MCF 10A (cell line): ENCODE measurements around the gene YTHDF2. TPM values are rescaled to one million over a fixed set of nuclear protein-coding genes. Genes with fewer than 3 reads are reported as not detected.

Source experiments
- BruUV-seq: library from RNA; stranded (reverse); fragments of 400-500 nt; replicated peaks from 2 replicates; lab custom pipeline; 2021; lab: Mats Ljungman, UMichigan
- CTCF ChIA-PET: fragments of 300-600 bp; sonication (Branson Sonifier 250); formaldehyde crosslinking; extraction: SDS; loops from one replicate; lab custom pipeline; 2021; ENCODE audit warnings: antibody characterized with exemption, inconsistent platforms; lab: Yijun Ruan, JAX
- POLR2A ChIA-PET: fragments of 300-600, 350-650 bp; sonication (Branson Sonifier 250); formaldehyde crosslinking; extraction: SDS; loops from one replicate; lab custom pipeline; 2020; ENCODE audit warnings: antibody characterized with exemption, inconsistent platforms; lab: Yijun Ruan, JAX
- DNase-seq: peaks from one replicate; pipeline ENCODE4 v3.0.0-alpha.2; 2018; ENCODE audit not compliant: unreplicated experiment
- H3K27ac Mint-ChIP-seq: one replicate; pipeline ENCODE4 v1.8.0; 2022; ENCODE audit warnings: mild to moderate bottlenecking, low read depth, mixed read lengths; ENCODE audit not compliant: unreplicated experiment
- H3K27me3 Mint-ChIP-seq: one replicate; pipeline ENCODE4 v1.8.0; 2022; ENCODE audit warnings: mixed read lengths; ENCODE audit not compliant: insufficient read depth, unreplicated experiment
- H3K36me3 Mint-ChIP-seq: one replicate; pipeline ENCODE4 v1.8.0; 2022; ENCODE audit warnings: mild to moderate bottlenecking, moderate library complexity, mixed read lengths; ENCODE audit not compliant: insufficient read depth, unreplicated experiment
- H3K4me1 Mint-ChIP-seq: one replicate; pipeline ENCODE4 v1.8.0; 2022; ENCODE audit warnings: mixed read lengths; ENCODE audit not compliant: insufficient read depth, unreplicated experiment
- H3K4me3 Mint-ChIP-seq: one replicate; pipeline ENCODE4 v1.8.0; 2022; ENCODE audit warnings: mild to moderate bottlenecking, moderate library complexity, mixed read lengths; ENCODE audit not compliant: unreplicated experiment
- H3K9me3 Mint-ChIP-seq: one replicate; pipeline ENCODE4 v1.8.0; 2022; ENCODE audit warnings: mixed read lengths; ENCODE audit not compliant: unreplicated experiment
- intact Hi-C: fragments of 100-400 bp; cut with micrococcal nuclease; formaldehyde crosslinking; loops from 2 replicates; pipeline ENCODE4 v1.14.1; 2022
- total RNA-seq: library from RNA; stranded (reverse); gene quantifications from 2 replicates; pipeline ENCODE4 v1.2.3, GENCODE V29; 2022
- TF ChIP-seq, protein P1 (sequence below): fragments of 200-600 bp; IDR thresholded peaks from one replicate; pipeline ENCODE4 v1.8.0; 2022; ENCODE audit warnings: antibody characterized with exemption, mild to moderate bottlenecking; ENCODE audit not compliant: unreplicated experiment

The YTHDF2 gene
- total RNA-seq, 1 experiment from 2014 or later, result 102 TPM

DNA sequence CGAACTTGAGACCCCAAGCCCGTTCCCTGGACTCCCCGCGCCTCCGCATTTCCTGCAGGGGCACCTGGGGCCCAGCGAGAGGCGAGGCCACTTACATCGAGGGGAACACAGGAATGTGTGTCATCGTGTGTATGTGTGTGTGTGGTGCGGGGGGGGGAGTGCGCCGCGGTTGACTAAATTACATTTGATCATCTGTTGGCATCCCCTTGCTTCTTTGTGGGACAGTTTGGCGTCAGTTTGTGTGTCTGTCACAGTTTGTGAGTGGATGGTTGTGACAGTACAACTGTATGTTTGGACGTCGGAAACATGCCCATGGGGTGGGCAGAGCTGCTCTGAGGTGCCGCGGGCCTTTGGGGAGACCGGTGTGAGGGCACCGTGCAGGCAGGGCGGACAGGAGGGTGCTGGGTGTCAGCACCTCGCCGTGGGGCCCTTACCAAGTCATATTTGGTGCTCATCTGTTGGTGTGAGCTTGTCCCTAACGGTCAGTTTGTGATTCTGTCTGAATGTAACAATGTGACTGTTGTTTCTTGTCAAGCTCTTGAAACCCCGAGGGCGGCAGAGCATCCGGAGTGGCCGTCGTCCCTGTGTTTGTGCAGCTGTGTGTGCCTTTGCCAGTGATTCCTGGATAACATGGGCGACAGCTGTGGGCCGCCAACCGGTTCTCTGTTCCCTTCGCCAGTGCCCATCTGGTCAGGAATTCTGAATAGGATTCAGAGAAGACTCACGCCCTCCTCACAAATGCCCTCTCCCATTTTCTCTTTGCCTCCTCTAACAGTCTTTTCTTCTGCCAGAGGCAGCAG is 76.1 kb downstream of the YTHDF2 start:
- H3K4me1 Mint-ChIP-seq, result no peaks in the 10 kb centered on the region
- no peak overlapping the region for H3K4me3 Mint-ChIP-seq
- no TSS peak for BruUV-seq
- no peaks in the 10 kb centered on the region for H3K36me3 Mint-ChIP-seq
- ChIA-PET CTCF (interaction anchor here (0.6 kb wide), 1 partner anchor 13 kb away, joined by 3 read pairs; no protein-coding TSS in a partner anchor), POLR2A (no interaction called here)
- DNase-seq, result no peak
- peaks cover 75% of the 10 kb centered on the region for H3K27me3 Mint-ChIP-seq
- H3K27ac Mint-ChIP-seq, result no peak overlapping the region
- intact Hi-C loops, result no loop called here
- TF ChIP-seq, protein P1, sequence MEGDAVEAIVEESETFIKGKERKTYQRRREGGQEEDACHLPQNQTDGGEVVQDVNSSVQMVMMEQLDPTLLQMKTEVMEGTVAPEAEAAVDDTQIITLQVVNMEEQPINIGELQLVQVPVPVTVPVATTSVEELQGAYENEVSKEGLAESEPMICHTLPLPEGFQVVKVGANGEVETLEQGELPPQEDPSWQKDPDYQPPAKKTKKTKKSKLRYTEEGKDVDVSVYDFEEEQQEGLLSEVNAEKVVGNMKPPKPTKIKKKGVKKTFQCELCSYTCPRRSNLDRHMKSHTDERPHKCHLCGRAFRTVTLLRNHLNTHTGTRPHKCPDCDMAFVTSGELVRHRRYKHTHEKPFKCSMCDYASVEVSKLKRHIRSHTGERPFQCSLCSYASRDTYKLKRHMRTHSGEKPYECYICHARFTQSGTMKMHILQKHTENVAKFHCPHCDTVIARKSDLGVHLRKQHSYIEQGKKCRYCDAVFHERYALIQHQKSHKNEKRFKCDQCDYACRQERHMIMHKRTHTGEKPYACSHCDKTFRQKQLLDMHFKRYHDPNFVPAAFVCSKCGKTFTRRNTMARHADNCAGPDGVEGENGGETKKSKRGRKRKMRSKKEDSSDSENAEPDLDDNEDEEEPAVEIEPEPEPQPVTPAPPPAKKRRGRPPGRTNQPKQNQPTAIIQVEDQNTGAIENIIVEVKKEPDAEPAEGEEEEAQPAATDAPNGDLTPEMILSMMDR, result no peak
- no peaks in the 10 kb centered on the region for H3K9me3 Mint-ChIP-seq

DNA sequence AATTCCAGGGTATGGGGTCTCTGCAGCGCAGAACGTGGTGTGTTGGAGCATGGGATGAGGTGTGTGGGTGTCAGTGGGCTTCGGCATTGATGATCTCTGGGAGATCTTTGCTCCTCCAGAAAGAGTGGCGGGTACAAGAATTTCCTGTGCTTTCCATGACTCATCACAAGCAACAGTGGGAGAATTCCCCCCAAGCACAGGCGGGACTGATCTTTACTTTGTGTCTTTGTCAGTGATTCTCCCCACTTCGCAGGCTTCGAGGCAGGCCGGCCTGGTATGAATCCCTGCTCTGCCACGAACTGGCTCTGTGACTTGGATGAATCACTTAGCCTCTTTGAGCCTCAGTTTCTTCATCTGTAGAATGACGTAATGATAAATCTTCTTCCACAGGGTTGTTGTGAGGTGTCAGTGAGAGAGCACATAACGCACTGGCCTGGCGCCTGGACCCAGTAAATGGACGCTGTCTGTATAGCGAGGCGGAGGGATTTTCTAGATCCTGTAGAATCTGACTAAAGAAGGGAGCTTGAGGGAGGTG is 77.3 kb downstream of the YTHDF2 start:
- Mint-ChIP-seq H3K9me3 (no peaks in the 10 kb centered on the region), H3K4me1 (no peaks in the 10 kb centered on the region), H3K27ac (no peak overlapping the region), H3K27me3 (peaks cover 75% of the 10 kb centered on the region), H3K4me3 (no peak overlapping the region), H3K36me3 (no peaks in the 10 kb centered on the region)
- ChIA-PET CTCF (no interaction called here), POLR2A (no interaction called here)
- DNase-seq, result no peak
- BruUV-seq, result no TSS peak
- TF ChIP-seq, protein P1, result no peak
- intact Hi-C loops, result no loop called here

DNA sequence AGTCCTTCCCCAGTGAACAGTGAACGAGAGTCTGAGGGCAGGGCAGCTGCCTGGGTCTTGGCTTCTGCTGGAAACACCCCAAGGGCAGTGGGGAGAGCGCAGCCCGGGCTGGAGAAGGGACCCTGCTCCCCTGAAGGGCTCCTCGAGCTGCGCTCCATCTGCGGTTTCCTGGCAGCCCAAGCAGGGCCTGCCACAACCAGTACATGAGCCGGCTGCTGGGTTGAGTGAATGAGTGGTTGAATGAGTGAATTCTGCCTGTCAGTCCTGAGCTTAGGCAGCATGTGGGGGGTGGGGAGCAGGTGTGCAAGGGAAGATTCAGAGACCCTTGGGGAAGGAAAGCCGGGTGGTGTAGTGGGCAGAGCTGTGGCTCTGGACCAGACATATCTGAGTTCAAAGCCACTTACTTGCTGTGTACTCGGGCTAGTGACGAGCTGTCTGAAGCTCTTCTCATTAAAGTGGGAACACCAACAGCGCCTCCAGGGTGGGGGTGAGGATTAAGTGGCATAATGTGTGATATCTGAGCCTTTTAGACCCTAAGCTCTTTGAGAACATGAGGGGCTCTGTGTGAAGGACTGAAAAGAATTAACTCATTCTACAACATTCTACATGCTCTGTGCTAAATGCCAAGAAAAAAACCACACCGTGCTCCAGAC is 78.9 kb downstream of the YTHDF2 start:
- no TSS peak for BruUV-seq
- intact Hi-C loops, result no loop called here
- ChIA-PET CTCF (no interaction called here), POLR2A (interaction anchor here (0.8 kb wide), 1 partner anchor 11 kb away, joined by 4 read pairs; no protein-coding TSS in a partner anchor)
- H3K4me1 Mint-ChIP-seq, result no peaks in the 10 kb centered on the region
- TF ChIP-seq, protein P1, result no peak
- no peaks in the 10 kb centered on the region for H3K9me3 Mint-ChIP-seq
- no peaks in the 10 kb centered on the region for H3K36me3 Mint-ChIP-seq
- H3K27me3 Mint-ChIP-seq, result peaks cover 63% of the 10 kb centered on the region
- H3K27ac Mint-ChIP-seq, result no peak overlapping the region
- no peak overlapping the region for H3K4me3 Mint-ChIP-seq
- DNase-seq, result no peak

GRCh38 chr1:28817133-28817532 is 80.4 kb downstream of the YTHDF2 start:
- no peak overlapping the region for H3K4me3 Mint-ChIP-seq
- no peak overlapping the region for H3K27ac Mint-ChIP-seq
- no TSS peak for BruUV-seq
- no peaks in the 10 kb centered on the region for H3K36me3 Mint-ChIP-seq
- H3K27me3 Mint-ChIP-seq, result peaks cover 50% of the 10 kb centered on the region
- H3K4me1 Mint-ChIP-seq, result no peaks in the 10 kb centered on the region
- H3K9me3 Mint-ChIP-seq, result no peaks in the 10 kb centered on the region
- ChIA-PET CTCF (no interaction called here), POLR2A (interaction anchor here (0.7 kb wide), 1 partner anchor 313 kb away, joined by 3 read pairs; no protein-coding TSS in a partner anchor)
- intact Hi-C loops, result no loop called here
- no peak for DNase-seq
- TF ChIP-seq, protein P1, result no peak
